H1 (cell line): Measurements from ENCODE around the gene GTSF1L. TPM values are rescaled to one million over a fixed set of nuclear protein-coding genes. Genes with fewer than 3 reads are reported as not detected.

Source experiments
- CTCF ChIA-PET: fragments of 300-600 bp; sonication (Branson Sonifier 250); formaldehyde crosslinking; loops from one replicate; lab custom pipeline; 2021; ENCODE audit not compliant: partially characterized antibody; lab: Charles Lee
- POLR2A ChIA-PET: fragments of 300-600 bp; sonication (Branson Sonifier 250); formaldehyde crosslinking; loops from one replicate; lab custom pipeline; 2021; ENCODE audit warnings: inconsistent platforms; ENCODE audit not compliant: partially characterized antibody; lab: Charles Lee
- DNase-seq, 2 experiments: peaks; one replicate each; pipeline versions ENCODE4 v3.0.0 to v3.0.0-alpha.2; 2010 to 2022; ENCODE audit warnings: low spot score in 2 of 2, low read depth in 1 of 2, mixed read lengths in 1 of 2
- FAIRE-seq: peaks from 2 replicates; lab custom pipeline; 2011; peaks lifted over from hg19 to GRCh38; lab: Jason Lieb, UNC
- H2AFZ ChIP-seq: 2 replicates; pipeline ENCODE4 v1.8.1; 2012; ENCODE audit warnings: low read length, inconsistent platforms
- H2AK5ac ChIP-seq: 2 replicates; pipeline ENCODE4 v1.6.1; 2013; ENCODE audit warnings: low read depth, low read length
- H2BK120ac ChIP-seq: replicated peaks from 2 replicates; pipeline ENCODE3; 2013; ENCODE audit warnings: low read depth, low read length, inconsistent platforms
- H2BK12ac ChIP-seq: 2 replicates; pipeline ENCODE4 v1.6.1; 2013; ENCODE audit warnings: low read depth, low read length
- H2BK15ac ChIP-seq: 2 replicates; pipeline ENCODE4 v1.6.1; 2013; ENCODE audit warnings: low read length
- H2BK20ac ChIP-seq: 2 replicates; pipeline ENCODE4 v1.6.1; 2013; ENCODE audit warnings: low read length
- H2BK5ac ChIP-seq: 2 replicates; pipeline ENCODE4 v1.6.1; 2013; ENCODE audit warnings: low read depth, low read length
- H3K14ac ChIP-seq: 2 replicates; pipeline ENCODE4 v1.6.1; 2013; ENCODE audit warnings: inconsistent platforms; ENCODE audit not compliant: insufficient read length
- H3K18ac ChIP-seq: 2 replicates; pipeline ENCODE4 v1.6.1; 2013; ENCODE audit warnings: low read length; ENCODE audit errors: extremely low read depth
- H3K23ac ChIP-seq: 2 replicates; pipeline ENCODE4 v1.6.1; 2013; ENCODE audit warnings: inconsistent platforms; ENCODE audit not compliant: insufficient read length
- H3K23me2 ChIP-seq: 2 replicates; pipeline ENCODE4 v1.6.1; 2013; ENCODE audit warnings: low read depth, low read length
- H3K27ac ChIP-seq: 2 replicates; pipeline ENCODE4 v1.6.1; 2011; ENCODE audit warnings: low read depth, low read length, inconsistent platforms
- H3K27me3 ChIP-seq, 4 experiments: replicated peaks in 1 of 4; 1 replicate in 1 of 4; 2 replicates in 3 of 4; pipeline versions ENCODE4 v1.6.1 to v1.8.1; 2011 to 2013; ENCODE audit warnings: low read length in 3 of 4, mild to moderate bottlenecking in 3 of 4, inconsistent platforms in 2 of 4, mixed read lengths in 2 of 4, moderate library complexity in 1 of 4; ENCODE audit not compliant: control insufficient read depth in 3 of 4, insufficient read depth in 3 of 4; ENCODE audit errors: extremely low read depth in 1 of 4
- H3K36me3 ChIP-seq, 4 experiments: 2 replicates each; pipeline versions ENCODE4 v1.6.1 to v1.8.1; 2011 to 2013; ENCODE audit warnings: mild to moderate bottlenecking in 4 of 4, low read length in 3 of 4, moderate library complexity in 2 of 4, control low read depth in 1 of 4, inconsistent platforms in 1 of 4; ENCODE audit not compliant: insufficient read depth in 4 of 4, control insufficient read depth in 2 of 4
- H3K4ac ChIP-seq: replicated peaks from 2 replicates; pipeline ENCODE3; 2013; ENCODE audit warnings: low read length, low read depth, mixed read lengths, inconsistent platforms; ENCODE audit not compliant: insufficient read length
- H3K4me1 ChIP-seq, 4 experiments: replicated peaks in 1 of 4; 1 replicate in 1 of 4; 2 replicates in 3 of 4; pipeline versions ENCODE4 v1.6.1 to v1.8.1; 2011 to 2013; ENCODE audit warnings: low read length in 3 of 4, inconsistent platforms in 2 of 4, mixed read lengths in 1 of 4; ENCODE audit not compliant: insufficient read depth in 4 of 4, control insufficient read depth in 3 of 4
- H3K4me2 ChIP-seq, 2 experiments: 2 replicates each; pipeline versions ENCODE4 v1.6.1 to v1.8.1; 2011 to 2013; ENCODE audit warnings: low read depth in 2 of 2, low read length in 2 of 2, control low read depth in 1 of 2, inconsistent platforms in 1 of 2, mild to moderate bottlenecking in 1 of 2; ENCODE audit not compliant: insufficient read depth in 1 of 2
- H3K4me3 ChIP-seq, 4 experiments: fragments of 200-600, 300-600 bp in 1 of 4; sonication (generic), shearing (Covaris generic), sonication (Bioruptor Twin) in 1 of 4; 2 replicates each; pipeline versions ENCODE4 v1.5.1 to v1.8.1; 2011 to 2016; ENCODE audit warnings: low read length in 4 of 4, low read depth in 3 of 4, control low read depth in 2 of 4, inconsistent platforms in 2 of 4, mild to moderate bottlenecking in 2 of 4, mixed read lengths in 1 of 4, moderate library complexity in 1 of 4; ENCODE audit not compliant: insufficient read depth in 2 of 4; ENCODE audit errors: extremely low read depth in 1 of 4
- H3K56ac ChIP-seq: replicated peaks from 2 replicates; pipeline ENCODE3; 2013; ENCODE audit warnings: low read depth, mild to moderate bottlenecking, mixed read lengths, low read length, inconsistent platforms; ENCODE audit not compliant: insufficient read length
- H3K79me1 ChIP-seq: 2 replicates; pipeline ENCODE4 v1.6.1; 2013; ENCODE audit warnings: low read depth, low read length, control low read depth
- H3K79me2 ChIP-seq, 2 experiments: 2 replicates each; pipeline versions ENCODE4 v1.6.1 to v1.8.1; 2012 to 2013; ENCODE audit warnings: low read length in 2 of 2, mild to moderate bottlenecking in 2 of 2, inconsistent platforms in 1 of 2; ENCODE audit not compliant: insufficient read depth in 2 of 2, control insufficient read depth in 1 of 2
- H3K9ac ChIP-seq, 4 experiments: replicated peaks in 1 of 4; 1 replicate in 1 of 4; 2 replicates in 3 of 4; pipeline versions ENCODE4 v1.6.1 to v1.8.1; 2011 to 2013; ENCODE audit warnings: low read depth in 3 of 4, low read length in 3 of 4, control low read depth in 2 of 4, mild to moderate bottlenecking in 2 of 4, moderate library complexity in 2 of 4, inconsistent platforms in 1 of 4; ENCODE audit errors: extremely low read depth in 1 of 4
- H3K9me3 ChIP-seq, 2 experiments: 2 replicates each; pipeline versions ENCODE4 v1.6.1 to v1.8.1; 2012 to 2013; ENCODE audit warnings: mild to moderate bottlenecking in 2 of 2, moderate library complexity in 2 of 2, control low read depth in 1 of 2, inconsistent platforms in 1 of 2, low read depth in 1 of 2, low read length in 1 of 2, mixed read lengths in 1 of 2; ENCODE audit not compliant: insufficient read depth in 2 of 2
- H4K20me1 ChIP-seq, 2 experiments: replicated peaks in 1 of 2; 2 replicates each; pipeline versions ENCODE3 to v1.8.1; 2011 to 2013; ENCODE audit warnings: inconsistent platforms in 2 of 2, low read length in 2 of 2, mild to moderate bottlenecking in 1 of 2; ENCODE audit not compliant: insufficient read depth in 2 of 2, control insufficient read depth in 1 of 2
- H4K5ac ChIP-seq: 2 replicates; pipeline ENCODE4 v1.6.1; 2013; ENCODE audit warnings: low read length, low read depth, mixed read lengths, inconsistent platforms; ENCODE audit not compliant: insufficient read length
- H4K8ac ChIP-seq: 2 replicates; pipeline ENCODE4 v1.8.0; 2013; ENCODE audit warnings: mild to moderate bottlenecking, moderate library complexity, low read length, inconsistent platforms; ENCODE audit not compliant: insufficient read depth; ENCODE audit errors: extremely low read depth
- H4K91ac ChIP-seq: replicated peaks from 2 replicates; pipeline ENCODE3; 2013; ENCODE audit warnings: low read length, mixed read lengths, inconsistent platforms; ENCODE audit not compliant: insufficient read length
- CTCF ChIP-seq, 3 experiments: IDR thresholded peaks; 1 replicate in 2 of 3; 2 replicates in 1 of 3; pipeline versions ENCODE4 v1.5.1 to v1.6.1; 2011; ENCODE audit warnings: low read length in 3 of 3, mild to moderate bottlenecking in 3 of 3, inconsistent platforms in 2 of 3, low read depth in 1 of 3, moderate library complexity in 1 of 3; ENCODE audit not compliant: insufficient read depth in 1 of 3; ENCODE audit errors: control extremely low read depth in 1 of 3
- HDAC2 ChIP-seq, 2 experiments: fragments of 300-600 bp in 1 of 2; sonication (generic) in 1 of 2; IDR thresholded peaks; 2 replicates each; pipeline ENCODE4 v1.6.1; 2011 to 2012; ENCODE audit warnings: low read depth in 2 of 2, low read length in 2 of 2, mild to moderate bottlenecking in 2 of 2, moderate library complexity in 2 of 2, borderline replicate concordance in 1 of 2, inconsistent platforms in 1 of 2
- KDM5A ChIP-seq: fragments of 200-600 bp; IDR thresholded peaks from 2 replicates; pipeline ENCODE4 v1.7.1; 2012; ENCODE audit warnings: mild to moderate bottlenecking, low read length, inconsistent platforms, mixed read lengths
- RAD21 ChIP-seq, 2 experiments: IDR thresholded peaks in 1 of 2; conservative IDR thresholded peaks in 1 of 2; 2 replicates each; pipeline ENCODE4 v1.6.1; 2011; ENCODE audit warnings: low read depth in 2 of 2, low read length in 2 of 2, improper control_type of control experiment in 1 of 2, inconsistent platforms in 1 of 2, mild to moderate bottlenecking in 1 of 2, moderate library complexity in 1 of 2
- RFX5 ChIP-seq: IDR thresholded peaks from 2 replicates; pipeline ENCODE4 v1.6.1; 2011; ENCODE audit warnings: low read depth, low read length, improper control_type of control experiment, borderline replicate concordance
- SIN3A ChIP-seq, 2 experiments: IDR thresholded peaks in 1 of 2; conservative IDR thresholded peaks in 1 of 2; 2 replicates each; pipeline ENCODE4 v1.6.1; 2011 to 2012; ENCODE audit warnings: low read length in 2 of 2, improper control_type of control experiment in 1 of 2, low read depth in 1 of 2, mild to moderate bottlenecking in 1 of 2
- USF2 ChIP-seq: IDR thresholded peaks from 2 replicates; pipeline ENCODE4 v1.6.1; 2011; ENCODE audit warnings: low read length, improper control_type of control experiment
- ZNF274 ChIP-seq: IDR thresholded peaks from 2 replicates; pipeline ENCODE4 v1.7.0; 2012; ENCODE audit warnings: low read length, borderline replicate concordance; ENCODE audit errors: extremely low read depth
- WGBS, 2 experiments: shearing (Covaris generic) in 1 of 2; methylation state at CpG; one replicate each; pipeline versions ENCODE4 v1.1.6 to v1.1.7; 2013 to 2015; ENCODE audit warnings: low lambda C conversion rate in 2 of 2, mixed read lengths in 2 of 2, inconsistent platforms in 1 of 2, low coverage in 1 of 2, missing lambda C conversion rate in 1 of 2; ENCODE audit not compliant: insufficient replicate concordance in 2 of 2, insufficient coverage in 1 of 2, insufficient read length in 1 of 2; ENCODE audit errors: extremely low coverage in 1 of 2, missing lambda C conversion rate in 1 of 2; 5-methylcytosine and 5-hydroxymethylcytosine counted together
- polyA plus RNA-seq, 7 experiments: library from polyadenylated mRNA; depleted of rRNA in 3 of 7; stranded (reverse) in 5 of 7; unstranded in 2 of 7; fragments of >200 nt in 5 of 7; fragments of 200-250 nt in 2 of 7; gene quantifications; 1 replicate in 5 of 7; 2 replicates in 1 of 7; 4 replicates in 1 of 7; pipeline versions ENCODE4 v1.2.1 to v1.2.3, GENCODE V29; 2011 to 2013; ENCODE audit warnings: missing spikeins in 2 of 7, mixed read lengths in 2 of 7
- total RNA-seq: library from RNA; stranded (reverse); fragmentation: NEBNext Ultra II Directional; extraction: Animal tissue kit (Norgen Biotek cat#: 25700); gene quantifications from 2 replicates; pipeline ENCODE4 v1.2.1, GENCODE V29; 2021

GTSF1L gene
- total and polyA plus RNA-seq, 2 of the 8 experiments (the other 6 are each of a cell fraction or from before 2014, with no cell fraction given): not detected

GRCh38 chr20:43739148-43739749 is 12.4 kb upstream of the GTSF1L start:
- H2BK20ac ChIP-seq: no peak overlapping the region
- ChIA-PET CTCF (interaction anchor here (0.6 kb wide), 1 partner anchor 10 kb away, joined by 3 read pairs; no protein-coding TSS in a partner anchor), POLR2A (no interaction called here)
- H2BK120ac ChIP-seq: no peak overlapping the region
- no peak overlapping the region for H4K5ac ChIP-seq
- H3K23me2 ChIP-seq: no peaks in the 10 kb centered on the region
- H2BK12ac ChIP-seq: no peak overlapping the region
- no peak overlapping the region for H3K18ac ChIP-seq
- no peaks in the 10 kb centered on the region for H3K79me2 ChIP-seq
- H3K4ac ChIP-seq: no peak overlapping the region
- no peak overlapping the region for H2BK15ac ChIP-seq
- WGBS, 2 experiments: 93% methylated on average over 9 of the region's 9 CpGs; no CpG with 5 or more reads in 1 of the 2 experiments
- H3K4me3 ChIP-seq: no peak overlapping the region
- H4K91ac ChIP-seq: no peak overlapping the region
- no peak overlapping the region for H2AFZ ChIP-seq
- H3K79me1 ChIP-seq: no peaks in the 10 kb centered on the region
- FAIRE-seq: no peak
- no peak overlapping the region for H3K14ac ChIP-seq
- no peak overlapping the region for H3K9ac ChIP-seq
- no peak overlapping the region for H3K56ac ChIP-seq
- no peak overlapping the region for H2BK5ac ChIP-seq
- no peak for DNase-seq
- H3K4me1 ChIP-seq: no peaks in the 10 kb centered on the region
- H3K27ac ChIP-seq: no peak overlapping the region
- H3K27me3 ChIP-seq: no peaks in the 10 kb centered on the region; a peak in 1 of 7 replicates
- no peak overlapping the region for H4K8ac ChIP-seq
- no peak overlapping the region for H2AK5ac ChIP-seq
- no peak overlapping the region for H3K23ac ChIP-seq
- no peak overlapping the region for H3K4me2 ChIP-seq
- no peaks in the 10 kb centered on the region for H4K20me1 ChIP-seq
- no peaks in the 10 kb centered on the region for H3K9me3 ChIP-seq
- H3K36me3 ChIP-seq: no peaks in the 10 kb centered on the region
- TF ChIP-seq CTCF (IDR thresholded peaks at IDR 0.05; ENCODE audit: control extremely low read depth in 1 of 3, insufficient read depth in 1 of 3, low read depth in 1 of 3, low read length in 3 of 3) (no peak), RFX5 (no peak), USF2 (no peak), KDM5A (no peak), RAD21 (IDR thresholded peaks at IDR 0.05 in 1 of 2, conservative IDR thresholded peaks at IDR 0.05 in 1 of 2; ENCODE audit: low read depth in 2 of 2, low read length in 2 of 2) (no peak), SIN3A (conservative IDR thresholded peaks at IDR 0.05 in 1 of 2, IDR thresholded peaks at IDR 0.05 in 1 of 2; ENCODE audit: low read depth in 1 of 2, low read length in 2 of 2) (no peak), ZNF274 (no peak), HDAC2 (IDR thresholded peaks at IDR 0.05; ENCODE audit: borderline replicate concordance in 1 of 2, low read depth in 2 of 2, low read length in 2 of 2) (no peak)
